Measurements from ENCODE around the gene MAN1C1.

DNA sequence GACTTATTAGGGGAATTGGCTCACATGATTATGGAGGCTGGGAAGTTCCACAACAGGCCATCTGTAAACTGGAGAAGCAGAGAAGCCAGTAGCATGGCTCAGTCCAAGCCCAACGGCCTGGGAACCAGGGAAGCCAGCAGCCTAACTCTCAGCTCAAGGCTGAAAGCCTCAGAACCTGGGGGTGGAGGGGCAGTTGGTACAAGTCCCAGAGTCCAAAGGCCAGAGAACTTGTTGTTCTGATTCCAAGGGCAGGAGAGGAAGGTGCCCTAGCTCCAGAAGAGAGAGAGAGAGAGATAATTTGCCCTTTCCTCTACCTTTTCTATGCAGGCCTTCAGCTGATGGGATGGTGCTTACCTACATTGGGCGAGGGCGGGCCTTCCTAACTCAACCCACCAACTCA is 55.3 kb downstream of the MAN1C1 start:
- TF ChIP-seq, protein P1, sequence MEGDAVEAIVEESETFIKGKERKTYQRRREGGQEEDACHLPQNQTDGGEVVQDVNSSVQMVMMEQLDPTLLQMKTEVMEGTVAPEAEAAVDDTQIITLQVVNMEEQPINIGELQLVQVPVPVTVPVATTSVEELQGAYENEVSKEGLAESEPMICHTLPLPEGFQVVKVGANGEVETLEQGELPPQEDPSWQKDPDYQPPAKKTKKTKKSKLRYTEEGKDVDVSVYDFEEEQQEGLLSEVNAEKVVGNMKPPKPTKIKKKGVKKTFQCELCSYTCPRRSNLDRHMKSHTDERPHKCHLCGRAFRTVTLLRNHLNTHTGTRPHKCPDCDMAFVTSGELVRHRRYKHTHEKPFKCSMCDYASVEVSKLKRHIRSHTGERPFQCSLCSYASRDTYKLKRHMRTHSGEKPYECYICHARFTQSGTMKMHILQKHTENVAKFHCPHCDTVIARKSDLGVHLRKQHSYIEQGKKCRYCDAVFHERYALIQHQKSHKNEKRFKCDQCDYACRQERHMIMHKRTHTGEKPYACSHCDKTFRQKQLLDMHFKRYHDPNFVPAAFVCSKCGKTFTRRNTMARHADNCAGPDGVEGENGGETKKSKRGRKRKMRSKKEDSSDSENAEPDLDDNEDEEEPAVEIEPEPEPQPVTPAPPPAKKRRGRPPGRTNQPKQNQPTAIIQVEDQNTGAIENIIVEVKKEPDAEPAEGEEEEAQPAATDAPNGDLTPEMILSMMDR (IDR thresholded peaks at IDR 0.05): no peak
- no peak for TF ChIP-seq EZH2 (IDR thresholded peaks at IDR 0.05)

Data from neural progenitor cell (in vitro differentiated cells).